Endodermal cell (in vitro differentiated cells): Measurements from ENCODE around the gene GCGR. TPM values are rescaled to one million over a fixed set of nuclear protein-coding genes. Genes with fewer than 3 reads are reported as not detected.

Source experiments
- DNase-seq: peaks from one replicate; pipeline ENCODE4 v3.0.0-alpha.2; 2017
- H3K27ac ChIP-seq: 2 replicates; pipeline ENCODE4 v1.5.1; 2013; ENCODE audit warnings: mild to moderate bottlenecking, low read depth, low read length, moderate library complexity
- H3K27me3 ChIP-seq: 2 replicates; pipeline ENCODE4 v1.6.1; 2013; ENCODE audit warnings: mild to moderate bottlenecking, low read length, moderate library complexity; ENCODE audit not compliant: insufficient read depth, control insufficient read depth, poor library complexity, severe bottlenecking
- H3K36me3 ChIP-seq: 2 replicates; pipeline ENCODE4 v1.7.0; 2013; ENCODE audit warnings: mild to moderate bottlenecking, low read length, moderate library complexity; ENCODE audit not compliant: control insufficient read depth, insufficient read depth
- H3K4me1 ChIP-seq: one replicate; pipeline ENCODE4 v1.7.0; 2013; ENCODE audit warnings: low read length; ENCODE audit not compliant: control insufficient read depth, insufficient read depth
- H3K4me3 ChIP-seq: 2 replicates; pipeline ENCODE4 v1.5.1; 2013; ENCODE audit warnings: mild to moderate bottlenecking, low read length, moderate library complexity
- H3K9ac ChIP-seq: 2 replicates; pipeline ENCODE4 v1.6.1; 2013; ENCODE audit warnings: mild to moderate bottlenecking, low read length, moderate library complexity; ENCODE audit not compliant: poor library complexity, severe bottlenecking; ENCODE audit errors: extremely low read depth
- H3K9me3 ChIP-seq: 2 replicates; pipeline ENCODE4 v1.6.1; 2013; ENCODE audit warnings: mild to moderate bottlenecking, low read length, moderate library complexity; ENCODE audit not compliant: control insufficient read depth
- H3K27ac Mint-ChIP-seq: 2 replicates; pipeline ENCODE4 v1.8.0; 2020; ENCODE audit warnings: mixed read lengths
- H3K27me3 Mint-ChIP-seq: 2 replicates; pipeline ENCODE4 v1.8.0; 2021; ENCODE audit warnings: mild to moderate bottlenecking, mixed read lengths; ENCODE audit not compliant: insufficient read depth
- H3K36me3 Mint-ChIP-seq: 2 replicates; pipeline ENCODE4 v1.8.0; 2020; ENCODE audit warnings: low read depth, mixed read lengths
- H3K4me1 Mint-ChIP-seq: 2 replicates; pipeline ENCODE4 v1.8.0; 2020; ENCODE audit warnings: mixed read lengths
- H3K4me3 Mint-ChIP-seq: 2 replicates; pipeline ENCODE4 v1.8.0; 2020; ENCODE audit warnings: mild to moderate bottlenecking, moderate library complexity, mixed read lengths
- H3K9me3 Mint-ChIP-seq: 2 replicates; pipeline ENCODE4 v1.8.0; 2020; ENCODE audit warnings: mild to moderate bottlenecking, mixed read lengths
- WGBS, 2 experiments: methylation state at CpG; one replicate each; pipeline versions ENCODE4 v1.1.5 to v1.1.7; 2013; ENCODE audit warnings: missing lambda C conversion rate in 2 of 2, mixed read lengths in 1 of 2; ENCODE audit not compliant: insufficient coverage in 1 of 2, insufficient read length in 1 of 2; 5-methylcytosine and 5-hydroxymethylcytosine counted together
- total RNA-seq, 2 donors: library from RNA; stranded (reverse); fragmentation: NEBNext Ultra II Directional in 1 of 2; extraction: Animal tissue kit (Norgen Biotek cat#: 25700) in 1 of 2; gene quantifications; 2 replicates in 1 of 2; 3 replicates in 1 of 2; pipeline ENCODE4 v1.2.1, GENCODE V29; 2021
- TF ChIP-seq, protein P1 (sequence below): fragments of 200-600 bp; sonication (generic); conservative IDR thresholded peaks from 2 replicates; pipeline ENCODE4 v1.5.0; 2021; ENCODE audit warnings: antibody characterized with exemption, mild to moderate bottlenecking

Gene GCGR
- total RNA-seq, 2 donors from 2014 or later: 4.0 TPM; not detected in 1

DNA sequence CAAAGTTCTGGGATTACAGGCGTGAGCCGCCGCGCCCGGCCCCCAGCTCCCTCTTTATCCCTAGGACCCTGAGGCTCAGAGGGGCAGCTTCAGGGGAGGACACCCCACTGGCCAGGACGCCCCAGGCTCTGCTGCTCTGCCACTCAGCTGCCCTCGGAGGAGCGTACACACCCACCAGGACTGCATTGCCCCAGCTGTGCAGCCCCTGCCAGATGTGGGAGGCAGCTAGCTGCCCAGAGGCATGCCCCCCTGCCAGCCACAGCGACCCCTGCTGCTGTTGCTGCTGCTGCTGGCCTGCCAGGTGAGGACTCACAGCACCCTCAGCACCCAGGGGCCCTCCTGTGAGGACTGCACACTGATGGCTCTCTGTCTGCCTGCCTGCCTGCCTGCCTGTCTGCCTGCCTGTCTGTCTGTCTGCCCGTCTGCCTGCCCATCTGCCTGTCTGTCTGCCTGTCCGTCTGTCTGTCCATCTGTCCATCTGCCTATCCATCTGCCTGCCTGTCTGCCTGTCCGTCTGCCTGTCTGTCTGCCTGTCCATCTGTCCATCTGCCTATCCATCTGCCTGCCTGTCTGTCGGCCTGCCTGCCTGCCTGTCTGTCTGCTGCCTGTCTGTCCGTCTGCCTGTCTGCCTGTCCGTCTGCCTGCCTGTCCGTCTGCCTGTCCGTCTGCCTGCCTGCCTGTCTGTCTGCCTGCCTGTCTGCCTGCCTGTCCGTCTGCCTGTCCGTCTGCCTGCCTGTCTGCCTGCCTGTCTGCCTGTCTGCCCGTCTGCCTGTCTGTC lies 5.0 kb downstream of the GCGR start:
- no peak overlapping the region for H3K4me3 Mint-ChIP-seq
- H3K27me3 ChIP-seq: peaks cover 40% of the 10 kb centered on the region
- H3K4me1 ChIP-seq: no peaks in the 10 kb centered on the region
- H3K36me3 ChIP-seq: no peaks in the 10 kb centered on the region
- H3K4me1 Mint-ChIP-seq: no peaks in the 10 kb centered on the region
- no peaks in the 10 kb centered on the region for H3K9me3 Mint-ChIP-seq
- H3K27ac Mint-ChIP-seq: no peak overlapping the region
- no peaks in the 10 kb centered on the region for H3K9me3 ChIP-seq
- no peak overlapping the region for H3K4me3 ChIP-seq
- no peak overlapping the region for H3K27ac ChIP-seq
- TF ChIP-seq, protein P1, sequence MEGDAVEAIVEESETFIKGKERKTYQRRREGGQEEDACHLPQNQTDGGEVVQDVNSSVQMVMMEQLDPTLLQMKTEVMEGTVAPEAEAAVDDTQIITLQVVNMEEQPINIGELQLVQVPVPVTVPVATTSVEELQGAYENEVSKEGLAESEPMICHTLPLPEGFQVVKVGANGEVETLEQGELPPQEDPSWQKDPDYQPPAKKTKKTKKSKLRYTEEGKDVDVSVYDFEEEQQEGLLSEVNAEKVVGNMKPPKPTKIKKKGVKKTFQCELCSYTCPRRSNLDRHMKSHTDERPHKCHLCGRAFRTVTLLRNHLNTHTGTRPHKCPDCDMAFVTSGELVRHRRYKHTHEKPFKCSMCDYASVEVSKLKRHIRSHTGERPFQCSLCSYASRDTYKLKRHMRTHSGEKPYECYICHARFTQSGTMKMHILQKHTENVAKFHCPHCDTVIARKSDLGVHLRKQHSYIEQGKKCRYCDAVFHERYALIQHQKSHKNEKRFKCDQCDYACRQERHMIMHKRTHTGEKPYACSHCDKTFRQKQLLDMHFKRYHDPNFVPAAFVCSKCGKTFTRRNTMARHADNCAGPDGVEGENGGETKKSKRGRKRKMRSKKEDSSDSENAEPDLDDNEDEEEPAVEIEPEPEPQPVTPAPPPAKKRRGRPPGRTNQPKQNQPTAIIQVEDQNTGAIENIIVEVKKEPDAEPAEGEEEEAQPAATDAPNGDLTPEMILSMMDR: no peak
- 83 to 86% methylated on average over 14 to 20 of the region's 20 CpGs for WGBS, 2 experiments
- H3K27me3 Mint-ChIP-seq: peaks cover 37% of the 10 kb centered on the region
- no peaks in the 10 kb centered on the region for H3K36me3 Mint-ChIP-seq
- DNase-seq: no peak
- no peak overlapping the region for H3K9ac ChIP-seq

DNA sequence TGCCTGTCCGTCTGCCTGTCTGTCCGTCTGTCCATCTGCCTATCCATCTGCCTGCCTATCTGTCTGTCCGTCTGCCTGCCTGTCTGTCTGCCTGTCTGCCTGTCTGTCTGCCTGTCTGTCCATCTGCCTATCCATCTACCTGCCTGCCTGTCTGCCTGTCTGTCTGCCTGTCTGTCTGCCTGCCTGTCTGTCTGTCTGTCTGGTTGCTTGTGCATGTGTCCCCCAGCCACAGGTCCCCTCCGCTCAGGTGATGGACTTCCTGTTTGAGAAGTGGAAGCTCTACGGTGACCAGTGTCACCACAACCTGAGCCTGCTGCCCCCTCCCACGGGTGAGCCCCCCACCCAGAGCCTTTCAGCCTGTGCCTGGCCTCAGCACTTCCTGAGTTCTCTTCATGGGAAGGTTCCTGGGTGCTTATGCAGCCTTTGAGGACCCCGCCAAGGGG lies 5.6 kb downstream of the GCGR start:
- no peak overlapping the region for H3K27ac ChIP-seq
- no peak overlapping the region for H3K9ac ChIP-seq
- H3K27ac Mint-ChIP-seq: no peak overlapping the region
- no peaks in the 10 kb centered on the region for H3K4me1 ChIP-seq
- no peaks in the 10 kb centered on the region for H3K9me3 ChIP-seq
- WGBS, 2 experiments: 82 to 87% methylated on average over 6 to 7 of the region's 7 CpGs
- no peaks in the 10 kb centered on the region for H3K9me3 Mint-ChIP-seq
- H3K4me3 Mint-ChIP-seq: no peak overlapping the region
- no peaks in the 10 kb centered on the region for H3K4me1 Mint-ChIP-seq
- no peak overlapping the region for H3K4me3 ChIP-seq
- H3K27me3 ChIP-seq: peaks cover 35% of the 10 kb centered on the region
- H3K36me3 Mint-ChIP-seq: no peaks in the 10 kb centered on the region
- TF ChIP-seq, protein P1: no peak
- H3K36me3 ChIP-seq: no peaks in the 10 kb centered on the region
- H3K27me3 Mint-ChIP-seq: peaks cover 36% of the 10 kb centered on the region
- DNase-seq: no peak

DNA sequence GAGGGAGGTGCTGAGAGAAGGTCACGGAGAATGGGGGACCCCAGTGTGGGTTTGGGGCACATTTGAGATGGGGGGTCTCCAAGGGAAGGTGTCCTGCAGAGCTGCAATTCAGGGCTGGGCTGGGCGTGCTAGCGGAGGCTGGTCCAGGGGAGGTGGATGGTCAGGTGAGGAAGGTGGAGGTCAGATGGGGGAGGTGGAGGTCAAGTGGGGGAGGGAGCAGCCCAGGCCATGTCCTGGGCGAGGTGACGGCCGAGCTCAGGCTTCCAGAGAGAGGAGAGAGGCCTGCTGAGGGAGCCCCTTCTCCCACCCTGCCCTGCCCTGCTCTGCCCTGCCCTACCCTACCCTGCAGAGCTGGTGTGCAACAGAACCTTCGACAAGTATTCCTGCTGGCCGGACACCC lies 6.5 kb downstream of the GCGR start:
- TF ChIP-seq, protein P1: no peak
- H3K4me1 ChIP-seq: no peaks in the 10 kb centered on the region
- no peaks in the 10 kb centered on the region for H3K36me3 ChIP-seq
- no peak overlapping the region for H3K9ac ChIP-seq
- no peak overlapping the region for H3K27ac Mint-ChIP-seq
- no peaks in the 10 kb centered on the region for H3K9me3 ChIP-seq
- H3K4me1 Mint-ChIP-seq: no peaks in the 10 kb centered on the region
- WGBS, 2 experiments: 89 to 90% methylated on average over 2 to 8 of the region's 8 CpGs
- H3K27me3 ChIP-seq: peaks cover 26% of the 10 kb centered on the region
- H3K4me3 ChIP-seq: no peak overlapping the region
- H3K36me3 Mint-ChIP-seq: no peaks in the 10 kb centered on the region
- peaks cover 28% of the 10 kb centered on the region for H3K27me3 Mint-ChIP-seq
- no peak for DNase-seq
- H3K9me3 Mint-ChIP-seq: no peaks in the 10 kb centered on the region
- H3K4me3 Mint-ChIP-seq: no peak overlapping the region
- H3K27ac ChIP-seq: no peak overlapping the region
